IPS-15b (cell line): ENCODE results near the gene PLEKHG4B.

Experiments used
- H3K27me3 ChIP-seq: one replicate; pipeline ENCODE4 v1.6.1; 2013; ENCODE audit warnings: low read length; ENCODE audit not compliant: control insufficient read depth, insufficient read depth
- H3K36me3 ChIP-seq: one replicate; pipeline ENCODE4 v1.6.1; 2013; ENCODE audit warnings: low read length; ENCODE audit not compliant: control insufficient read depth, insufficient read depth
- H3K4me1 ChIP-seq: one replicate; pipeline ENCODE4 v1.6.1; 2013; ENCODE audit warnings: mild to moderate bottlenecking, low read length; ENCODE audit not compliant: control insufficient read depth, insufficient read depth
- H3K4me3 ChIP-seq: one replicate; pipeline ENCODE4 v1.5.1; 2013; ENCODE audit warnings: low read depth, low read length
- H3K9ac ChIP-seq: one replicate; pipeline ENCODE4 v1.6.1; 2013; ENCODE audit warnings: low read depth, mild to moderate bottlenecking, low read length
- H3K9me3 ChIP-seq: one replicate; pipeline ENCODE4 v1.6.1; 2013; ENCODE audit warnings: mild to moderate bottlenecking, low read length; ENCODE audit not compliant: control insufficient read depth, insufficient read depth

PLEKHG4B gene

DNA sequence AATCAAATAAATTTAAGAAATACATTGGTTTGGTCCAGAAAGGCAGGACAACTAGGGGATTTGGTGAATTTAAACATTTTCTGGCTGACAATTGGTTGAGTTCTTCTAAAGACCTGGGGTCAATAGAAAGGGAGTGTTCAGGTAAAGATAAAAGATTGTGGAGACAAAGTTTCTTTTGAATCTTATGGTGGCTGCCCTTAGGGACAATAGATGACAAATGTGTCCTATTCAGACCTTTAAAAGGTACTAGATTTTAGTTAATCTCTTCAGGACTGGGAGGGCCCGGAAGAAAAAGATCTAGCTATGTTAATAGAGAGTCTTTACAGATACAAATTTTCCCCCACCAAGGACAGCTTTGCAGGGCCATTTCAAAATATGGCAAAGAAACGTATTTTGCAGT is 35.9 kb downstream of the PLEKHG4B start:
- no peaks in the 10 kb centered on the region for H3K27me3 ChIP-seq
- no peaks in the 10 kb centered on the region for H3K36me3 ChIP-seq
- H3K9ac ChIP-seq, result no peak overlapping the region

DNA sequence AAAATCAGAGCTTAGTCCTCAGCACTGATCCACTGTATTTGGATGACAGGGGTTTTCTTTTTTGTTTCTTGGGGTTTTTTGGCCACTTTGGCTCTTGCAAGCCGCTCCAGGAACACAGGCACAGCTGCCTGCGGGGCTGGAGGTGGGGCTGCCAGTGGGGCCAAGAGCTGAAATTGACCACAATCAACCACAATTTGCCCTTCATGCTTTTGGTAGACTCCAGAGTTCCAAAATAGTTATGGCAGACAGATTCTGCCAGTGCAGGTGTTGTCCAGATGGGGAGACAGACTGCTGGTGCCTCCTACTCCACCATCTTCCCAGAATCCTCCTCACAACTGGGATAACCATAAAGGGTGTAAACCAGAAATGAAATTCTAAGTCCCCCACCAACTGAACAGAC is 36.5 kb downstream of the PLEKHG4B start:
- Histone ChIP-seq H3K27me3 (no peaks in the 10 kb centered on the region), H3K36me3 (no peaks in the 10 kb centered on the region), H3K9me3 (no peaks in the 10 kb centered on the region), H3K4me1 (peaks cover 32% of the 10 kb centered on the region), H3K9ac (no peak overlapping the region), H3K4me3 (no peak overlapping the region)

More for the DNA sequence above, 35.9 kb downstream of the PLEKHG4B start:
- Histone ChIP-seq H3K9me3 (no peaks in the 10 kb centered on the region), H3K4me3 (no peak overlapping the region), H3K4me1 (peaks cover 32% of the 10 kb centered on the region)

DNA sequence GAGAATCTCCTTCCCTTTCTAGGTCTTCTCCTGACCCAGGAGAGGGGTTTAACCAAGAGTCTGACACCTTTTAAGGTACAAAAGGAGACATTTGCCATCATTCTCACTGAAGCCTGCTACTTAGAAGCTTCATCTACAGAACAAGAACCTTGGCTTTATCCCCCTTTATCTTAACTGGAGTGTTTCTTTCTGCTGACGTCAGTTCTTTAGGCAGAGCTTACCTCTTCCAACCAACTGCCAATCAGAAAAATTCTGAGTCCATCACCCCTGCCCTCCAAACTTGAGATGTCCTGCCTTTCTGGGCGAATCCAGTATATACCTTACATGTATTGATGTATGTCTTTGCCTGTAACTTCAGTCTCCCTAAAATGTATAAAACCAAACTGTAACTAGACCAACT is 37.2 kb downstream of the PLEKHG4B start:
- H3K4me1 ChIP-seq, result peaks cover 32% of the 10 kb centered on the region
- H3K9ac ChIP-seq, result no peak overlapping the region
- no peak overlapping the region for H3K4me3 ChIP-seq
- H3K27me3 ChIP-seq, result no peaks in the 10 kb centered on the region
- H3K9me3 ChIP-seq, result no peaks in the 10 kb centered on the region
- no peaks in the 10 kb centered on the region for H3K36me3 ChIP-seq

DNA sequence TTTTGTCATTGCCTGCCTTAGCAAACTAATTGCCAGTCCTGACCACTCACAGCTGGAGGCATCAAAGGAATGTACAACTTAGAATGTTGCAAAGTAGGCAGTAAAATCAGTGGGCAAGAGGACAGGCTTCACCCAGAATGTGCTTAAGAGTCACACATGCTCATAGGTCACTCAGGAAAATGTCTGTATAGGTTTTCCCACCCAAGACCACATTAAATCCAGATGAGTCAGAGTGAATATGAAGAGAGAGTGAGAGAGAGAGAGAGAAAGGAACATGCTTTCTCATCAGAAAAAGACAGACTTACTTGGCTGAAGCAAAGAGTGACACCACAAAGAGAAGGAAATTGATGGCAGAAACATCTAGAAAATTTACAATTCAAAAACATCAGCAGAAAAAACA is 37.9 kb downstream of the PLEKHG4B start:
- no peaks in the 10 kb centered on the region for H3K36me3 ChIP-seq

DNA sequence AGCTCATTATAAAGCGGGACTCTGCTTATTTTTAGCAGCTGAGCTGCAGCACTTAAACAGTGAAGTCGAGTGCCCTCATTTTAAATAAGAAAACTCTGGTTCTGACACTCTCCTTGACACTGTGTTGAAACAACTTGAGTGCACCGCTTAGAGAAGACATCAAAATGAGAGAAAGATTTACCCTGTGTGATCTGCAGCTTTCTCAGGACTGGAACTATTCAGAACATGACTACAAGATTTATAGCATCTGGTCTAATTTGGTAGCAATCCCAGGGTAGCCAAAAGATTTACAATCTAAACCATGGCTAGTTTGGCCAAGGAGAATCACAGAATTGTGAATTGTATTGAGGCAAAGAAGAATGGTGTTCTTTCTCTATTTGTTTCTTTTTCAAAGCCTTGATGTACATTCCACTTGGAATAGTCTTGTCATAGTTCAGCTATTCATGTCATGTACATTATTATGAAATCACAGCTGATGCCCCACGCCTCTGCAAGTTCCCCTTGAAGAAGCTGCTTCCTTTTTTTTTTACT is 38.7 kb downstream of the PLEKHG4B start:
- Histone ChIP-seq H3K9ac (no peak overlapping the region), H3K9me3 (no peaks in the 10 kb centered on the region), H3K36me3 (no peaks in the 10 kb centered on the region), H3K27me3 (no peaks in the 10 kb centered on the region), H3K4me1 (peaks cover 32% of the 10 kb centered on the region), H3K4me3 (no peak overlapping the region)

More for the DNA sequence above, 37.9 kb downstream of the PLEKHG4B start:
- Histone ChIP-seq H3K9ac (no peak overlapping the region), H3K27me3 (no peaks in the 10 kb centered on the region), H3K4me1 (peaks cover 32% of the 10 kb centered on the region), H3K9me3 (no peaks in the 10 kb centered on the region), H3K4me3 (no peak overlapping the region)

DNA sequence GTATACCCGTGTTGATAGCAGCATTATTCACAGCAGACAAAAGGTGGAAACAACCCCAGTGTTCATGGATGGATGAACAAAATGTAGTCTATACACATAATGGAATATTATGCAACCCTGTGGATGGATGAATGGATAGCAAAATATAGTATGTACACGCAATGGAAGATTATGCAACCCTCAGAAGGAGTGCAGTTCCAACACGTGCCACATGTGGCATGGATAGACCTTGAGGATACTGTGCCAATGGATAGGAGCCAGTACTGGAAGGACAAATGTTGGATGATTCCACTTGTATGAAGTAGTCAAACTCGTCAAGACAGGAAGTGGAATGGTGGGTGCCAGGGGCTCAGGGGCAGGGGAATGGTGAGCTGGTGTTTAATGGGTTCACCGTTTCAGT is 44.9 kb downstream of the PLEKHG4B start:
- Histone ChIP-seq H3K9ac (no peak overlapping the region), H3K9me3 (no peaks in the 10 kb centered on the region), H3K27me3 (no peaks in the 10 kb centered on the region), H3K4me3 (no peak overlapping the region), H3K36me3 (no peaks in the 10 kb centered on the region), H3K4me1 (peaks cover 2% of the 10 kb centered on the region)

DNA sequence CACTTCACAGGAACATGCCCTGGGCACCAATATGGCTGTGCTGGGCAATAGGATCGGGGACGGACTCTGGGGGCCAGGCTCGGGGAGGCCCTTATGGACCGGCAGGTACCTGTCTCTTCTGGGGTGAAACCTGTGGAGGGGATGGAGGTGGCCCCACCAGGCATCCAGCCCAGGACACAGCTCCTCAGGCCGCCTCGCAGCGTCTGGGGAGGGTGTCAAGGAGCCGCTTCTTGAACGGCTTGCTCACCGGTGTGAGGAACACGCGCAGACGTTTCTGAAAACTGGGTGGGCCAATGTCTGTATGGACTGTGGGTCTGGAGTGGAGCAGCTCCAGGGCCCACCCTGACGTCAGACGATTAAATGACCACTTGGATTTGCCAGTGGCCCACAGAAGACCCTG is 45.8 kb downstream of the PLEKHG4B start:
- no peaks in the 10 kb centered on the region for H3K27me3 ChIP-seq
- no peak overlapping the region for H3K4me3 ChIP-seq
- no peaks in the 10 kb centered on the region for H3K4me1 ChIP-seq
- no peaks in the 10 kb centered on the region for H3K9me3 ChIP-seq
- H3K9ac ChIP-seq, result no peak overlapping the region
- peaks cover 6% of the 10 kb centered on the region for H3K36me3 ChIP-seq

DNA sequence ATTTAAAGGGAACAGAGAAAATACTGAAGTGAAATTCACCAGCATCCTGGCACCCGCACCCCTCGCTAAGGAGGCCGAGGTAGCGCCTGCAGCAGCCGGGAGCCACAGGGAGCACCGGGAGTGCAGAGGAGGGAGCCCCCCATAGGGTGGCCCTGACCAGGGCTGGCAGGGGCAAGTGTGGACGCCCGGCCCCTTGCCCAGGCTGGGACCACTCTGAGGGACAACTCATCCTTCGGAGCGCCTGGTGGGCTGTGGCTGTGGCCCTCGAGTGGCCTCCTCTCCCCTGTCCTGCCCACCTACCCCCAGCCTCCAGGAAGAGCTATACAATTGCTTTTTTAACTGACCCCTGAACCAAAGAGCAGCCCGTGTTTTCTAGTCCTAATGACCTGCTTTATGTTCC is 47.0 kb downstream of the PLEKHG4B start:
- Histone ChIP-seq H3K36me3 (peaks cover 16% of the 10 kb centered on the region), H3K4me1 (no peaks in the 10 kb centered on the region), H3K9ac (no peak overlapping the region), H3K9me3 (no peaks in the 10 kb centered on the region), H3K4me3 (no peak overlapping the region), H3K27me3 (no peaks in the 10 kb centered on the region)

DNA sequence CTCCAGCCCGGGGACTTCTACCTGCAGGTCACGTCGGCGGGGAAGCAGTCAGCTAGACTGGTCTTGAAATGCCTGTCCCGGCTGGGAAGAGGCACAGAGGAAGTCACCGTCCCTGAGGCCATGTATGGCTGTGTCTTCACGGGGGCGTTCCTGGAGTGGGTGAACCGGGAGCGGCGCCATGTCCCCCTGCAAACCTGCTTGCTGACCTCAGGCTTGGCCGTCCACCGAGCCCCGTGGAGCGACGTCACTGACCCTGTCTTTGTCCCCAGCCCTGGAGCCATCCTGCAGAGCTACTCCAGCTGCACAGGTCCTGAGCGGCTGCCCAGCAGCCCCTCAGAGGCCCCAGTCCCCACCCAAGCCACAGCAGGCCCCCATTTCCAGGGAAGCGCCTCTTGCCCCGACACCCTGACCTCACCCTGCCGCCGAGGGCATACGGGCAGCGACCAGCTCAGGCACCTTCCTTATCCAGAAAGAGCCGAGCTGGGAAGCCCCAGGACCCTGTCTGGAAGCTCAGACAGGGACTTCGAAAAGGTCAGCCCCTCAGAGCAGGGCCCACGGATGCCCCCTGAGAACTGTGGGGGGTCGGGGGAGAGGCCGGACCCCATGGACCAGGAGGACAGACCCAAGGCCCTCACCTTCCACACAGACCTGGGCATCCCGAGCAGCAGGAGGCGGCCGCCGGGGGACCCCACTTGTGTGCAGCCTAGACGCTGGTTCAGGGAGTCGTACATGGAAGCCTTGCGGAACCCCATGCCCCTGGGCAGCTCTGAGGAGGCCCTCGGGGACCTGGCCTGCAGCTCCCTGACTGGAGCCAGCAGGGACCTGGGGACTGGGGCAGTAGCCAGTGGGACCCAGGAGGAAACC is 47.8 kb downstream of the PLEKHG4B start:
- H3K9ac ChIP-seq, result no peak overlapping the region
- H3K27me3 ChIP-seq, result no peaks in the 10 kb centered on the region
- peaks cover 17% of the 10 kb centered on the region for H3K36me3 ChIP-seq
- no peaks in the 10 kb centered on the region for H3K9me3 ChIP-seq
- H3K4me1 ChIP-seq, result no peaks in the 10 kb centered on the region
- no peak overlapping the region for H3K4me3 ChIP-seq

DNA sequence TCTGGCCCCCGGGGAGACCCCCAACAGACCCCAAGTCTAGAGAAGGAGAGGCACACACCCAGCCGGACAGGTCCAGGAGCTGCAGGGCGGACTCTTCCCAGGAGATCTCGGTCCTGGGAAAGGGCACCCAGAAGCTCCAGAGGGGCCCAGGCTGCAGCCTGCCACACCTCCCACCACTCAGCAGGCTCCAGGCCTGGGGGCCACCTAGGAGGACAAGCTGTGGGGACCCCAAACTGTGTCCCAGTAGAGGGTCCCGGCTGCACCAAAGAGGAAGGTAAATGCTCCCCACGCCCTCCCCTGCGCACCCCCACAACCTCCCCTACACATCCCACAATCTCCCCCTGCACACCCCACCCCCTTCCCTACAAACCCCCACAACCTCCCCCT is 48.5 kb downstream of the PLEKHG4B start:
- H3K9me3 ChIP-seq, result no peaks in the 10 kb centered on the region
- H3K9ac ChIP-seq, result no peak overlapping the region
- no peaks in the 10 kb centered on the region for H3K4me1 ChIP-seq
- no peak overlapping the region for H3K4me3 ChIP-seq
- peaks cover 20% of the 10 kb centered on the region for H3K36me3 ChIP-seq
- no peaks in the 10 kb centered on the region for H3K27me3 ChIP-seq

DNA sequence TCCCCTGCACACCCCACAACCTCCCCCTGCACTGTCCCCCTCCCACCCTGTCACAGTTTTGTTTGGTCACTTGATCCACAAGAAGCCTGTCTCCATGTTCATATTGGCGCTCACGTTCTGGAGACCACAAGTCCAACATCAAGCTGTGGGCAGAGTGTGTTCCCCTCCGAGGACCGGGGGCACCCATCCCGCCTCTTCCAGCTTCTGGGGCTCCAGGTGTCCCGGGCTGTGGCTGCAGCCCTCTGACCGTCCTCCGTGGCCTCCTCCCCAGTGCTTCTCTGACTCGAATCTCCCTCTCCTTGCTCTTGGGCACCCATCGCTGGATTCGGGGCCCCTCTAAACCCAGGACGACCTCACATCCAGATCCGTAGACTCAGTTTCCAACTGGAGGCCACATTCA is 49.2 kb downstream of the PLEKHG4B start:
- no peaks in the 10 kb centered on the region for H3K9me3 ChIP-seq
- no peaks in the 10 kb centered on the region for H3K4me1 ChIP-seq
- peaks cover 20% of the 10 kb centered on the region for H3K36me3 ChIP-seq
- no peaks in the 10 kb centered on the region for H3K27me3 ChIP-seq
- no peak overlapping the region for H3K9ac ChIP-seq
- no peak overlapping the region for H3K4me3 ChIP-seq

DNA sequence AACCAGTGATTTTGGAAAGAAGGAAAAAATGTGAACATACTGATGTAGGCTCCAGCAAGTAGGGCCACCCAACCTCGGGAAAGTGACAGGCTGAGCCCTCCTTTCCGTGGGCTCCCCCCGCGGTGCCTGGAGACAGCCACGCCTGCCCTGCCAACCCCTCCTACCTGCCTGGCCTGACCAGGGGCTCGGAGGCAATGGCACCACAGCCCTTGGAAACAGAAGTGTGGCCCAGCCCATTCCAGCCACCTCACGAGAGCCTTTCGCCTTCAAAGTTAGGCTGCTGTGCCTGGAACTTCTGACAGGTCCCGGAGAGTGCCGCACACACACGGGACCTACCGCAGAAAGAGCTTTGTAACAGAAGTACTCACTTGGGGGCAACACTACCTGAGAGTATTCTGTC is 49.8 kb downstream of the PLEKHG4B start:
- H3K4me1 ChIP-seq, result no peaks in the 10 kb centered on the region
- H3K36me3 ChIP-seq, result peaks cover 21% of the 10 kb centered on the region
- no peak overlapping the region for H3K4me3 ChIP-seq
- no peak overlapping the region for H3K9ac ChIP-seq
- peaks cover 1% of the 10 kb centered on the region for H3K9me3 ChIP-seq
- no peaks in the 10 kb centered on the region for H3K27me3 ChIP-seq
